ENCODE data around the gene FRMD4A.

The FRMD4A gene

GRCh38 chr10:14185316-14186045 lies 145.2 kb downstream of the FRMD4A start:
- TF ChIP-seq, protein P1, sequence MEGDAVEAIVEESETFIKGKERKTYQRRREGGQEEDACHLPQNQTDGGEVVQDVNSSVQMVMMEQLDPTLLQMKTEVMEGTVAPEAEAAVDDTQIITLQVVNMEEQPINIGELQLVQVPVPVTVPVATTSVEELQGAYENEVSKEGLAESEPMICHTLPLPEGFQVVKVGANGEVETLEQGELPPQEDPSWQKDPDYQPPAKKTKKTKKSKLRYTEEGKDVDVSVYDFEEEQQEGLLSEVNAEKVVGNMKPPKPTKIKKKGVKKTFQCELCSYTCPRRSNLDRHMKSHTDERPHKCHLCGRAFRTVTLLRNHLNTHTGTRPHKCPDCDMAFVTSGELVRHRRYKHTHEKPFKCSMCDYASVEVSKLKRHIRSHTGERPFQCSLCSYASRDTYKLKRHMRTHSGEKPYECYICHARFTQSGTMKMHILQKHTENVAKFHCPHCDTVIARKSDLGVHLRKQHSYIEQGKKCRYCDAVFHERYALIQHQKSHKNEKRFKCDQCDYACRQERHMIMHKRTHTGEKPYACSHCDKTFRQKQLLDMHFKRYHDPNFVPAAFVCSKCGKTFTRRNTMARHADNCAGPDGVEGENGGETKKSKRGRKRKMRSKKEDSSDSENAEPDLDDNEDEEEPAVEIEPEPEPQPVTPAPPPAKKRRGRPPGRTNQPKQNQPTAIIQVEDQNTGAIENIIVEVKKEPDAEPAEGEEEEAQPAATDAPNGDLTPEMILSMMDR (IDR thresholded peaks at IDR 0.05; ENCODE audit: low read depth, low read length, missing control alignments) = no peak
- peak; percentile 21 for DNase-seq (ENCODE audit: extremely low read depth, low read depth)
- H3K4me3 ChIP-seq (replicated peaks; ENCODE audit: low read depth, low read length) = no peak overlapping the region

GRCh38 chr10:14184841-14185315 lies 145.8 kb downstream of the FRMD4A start:
- TF ChIP-seq, protein P1 (IDR thresholded peaks at IDR 0.05; ENCODE audit: low read depth, low read length, missing control alignments) = no peak
- no peak overlapping the region for H3K4me3 ChIP-seq (replicated peaks; ENCODE audit: low read depth, low read length)
- DNase-seq (ENCODE audit: extremely low read depth, low read depth) = no peak

- TF ChIP-seq, protein P1 (IDR thresholded peaks at IDR 0.05; ENCODE audit: low read depth, low read length, missing control alignments) = no peak
- no peak for DNase-seq (ENCODE audit: extremely low read depth, low read depth)
- no peak overlapping the region for H3K4me3 ChIP-seq (replicated peaks; ENCODE audit: low read depth, low read length)
Observed at GRCh38 chr10:14182781-14183180, 147.9 kb downstream of the FRMD4A start.

DNA sequence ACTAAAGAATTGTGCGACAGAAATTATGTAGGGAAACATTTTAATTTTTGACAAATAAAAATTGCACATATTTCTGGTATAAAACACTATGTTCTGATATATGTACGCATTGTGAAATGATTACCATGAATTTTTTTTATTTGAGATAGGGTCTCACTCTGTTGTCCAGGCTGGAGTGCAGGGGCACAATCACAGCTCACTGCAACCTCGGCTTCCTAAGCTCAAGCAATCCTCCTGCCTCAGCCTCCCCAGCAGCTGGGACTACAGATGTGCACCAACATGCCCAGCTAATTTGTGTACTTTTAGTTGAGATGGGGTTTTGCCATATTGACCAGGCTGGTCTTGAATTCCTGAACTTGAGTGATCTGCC lies 149.2 kb downstream of the FRMD4A start:
- TF ChIP-seq, protein P1 (IDR thresholded peaks at IDR 0.05; ENCODE audit: low read depth, low read length, missing control alignments) = no peak
- DNase-seq (ENCODE audit: extremely low read depth, low read depth) = no peak

GRCh38 chr10:14180911-14181566 lies 149.7 kb downstream of the FRMD4A start:
- no peak overlapping the region for H3K4me3 ChIP-seq (replicated peaks; ENCODE audit: low read depth, low read length)
- TF ChIP-seq, protein P1 (IDR thresholded peaks at IDR 0.05; ENCODE audit: low read depth, low read length, missing control alignments) = no peak
- no peak for DNase-seq (ENCODE audit: extremely low read depth, low read depth)

More for the DNA sequence above, 149.2 kb downstream of the FRMD4A start:
- no peak overlapping the region for H3K4me3 ChIP-seq (replicated peaks; ENCODE audit: low read depth, low read length)

DNA sequence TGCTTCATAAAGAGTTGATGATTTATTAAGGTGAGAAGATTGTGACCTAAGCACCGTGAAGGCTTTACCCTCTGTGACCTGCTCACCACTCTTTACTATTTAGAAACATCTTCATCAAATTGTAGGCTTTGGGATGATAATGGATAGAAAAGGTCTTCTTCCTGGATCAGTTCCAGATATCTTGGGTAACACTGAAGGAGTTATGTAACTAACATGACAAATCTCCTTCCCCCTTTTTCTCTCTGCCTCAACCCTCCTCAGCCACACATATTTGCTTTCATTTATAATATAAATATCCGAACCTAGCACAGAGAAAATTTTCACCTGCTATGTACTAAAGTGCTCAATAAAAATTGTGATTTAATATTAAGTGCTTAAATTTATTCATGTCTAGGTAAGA lies 151.5 kb downstream of the FRMD4A start:
- TF ChIP-seq, protein P1 (IDR thresholded peaks at IDR 0.05; ENCODE audit: low read depth, low read length, missing control alignments) = no peak
- no peak overlapping the region for H3K4me3 ChIP-seq (replicated peaks; ENCODE audit: low read depth, low read length)
- DNase-seq (ENCODE audit: extremely low read depth, low read depth) = no peak
